ENCODE results near the gene ADIPOR1.
A peak's percentile ranks its signal among the peaks of the same experiment; 100 is the strongest.
"Not testable (repeated sequence)": the region's sequence is repeated elsewhere in the genome, so short reads cannot be mapped to it uniquely, and the experiment has no call there.

The ADIPOR1 gene

DNA sequence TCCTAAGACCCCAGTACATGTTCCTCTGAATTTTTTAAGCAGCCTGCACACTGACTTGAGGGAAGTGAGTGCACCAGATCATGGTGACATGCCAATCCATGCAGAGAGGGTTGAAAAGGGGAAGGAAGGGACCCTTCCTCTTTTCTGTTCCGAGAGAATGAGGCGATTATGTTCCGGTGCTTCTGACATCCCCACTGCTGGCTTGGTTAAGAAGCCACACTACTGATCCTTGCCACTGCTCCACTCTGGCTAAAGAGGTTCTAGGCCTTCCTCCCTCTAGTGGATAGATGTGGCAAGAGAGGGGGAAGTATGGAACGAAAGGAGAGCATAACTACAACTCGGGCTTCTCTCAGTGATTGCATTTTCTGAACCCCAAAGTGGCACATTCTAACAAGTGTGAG lies 10.8 kb upstream of the ADIPOR1 start:
- peak; percentile 95 to 98 for DNase-seq

DNA sequence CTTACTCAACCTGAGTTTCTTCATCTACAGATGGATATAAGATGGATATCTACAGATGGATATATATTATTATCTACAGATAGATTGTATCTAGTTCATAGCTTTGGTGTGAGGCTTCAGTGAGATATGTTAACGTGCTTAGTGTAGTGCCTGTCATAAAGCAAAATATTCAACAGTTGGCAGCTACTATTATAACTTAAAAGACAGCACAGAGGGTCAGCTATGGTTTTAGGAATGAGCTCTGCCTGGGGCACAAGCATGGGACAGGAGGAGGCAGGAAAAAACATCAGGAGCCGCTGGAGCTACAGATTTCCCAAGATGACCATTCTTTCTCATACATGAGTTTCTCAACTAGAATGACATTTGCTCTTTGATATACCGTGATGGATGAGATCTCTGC lies 10.2 kb upstream of the ADIPOR1 start:
- DNase-seq, result peak in 1 of 2 donors; percentile 11

DNA sequence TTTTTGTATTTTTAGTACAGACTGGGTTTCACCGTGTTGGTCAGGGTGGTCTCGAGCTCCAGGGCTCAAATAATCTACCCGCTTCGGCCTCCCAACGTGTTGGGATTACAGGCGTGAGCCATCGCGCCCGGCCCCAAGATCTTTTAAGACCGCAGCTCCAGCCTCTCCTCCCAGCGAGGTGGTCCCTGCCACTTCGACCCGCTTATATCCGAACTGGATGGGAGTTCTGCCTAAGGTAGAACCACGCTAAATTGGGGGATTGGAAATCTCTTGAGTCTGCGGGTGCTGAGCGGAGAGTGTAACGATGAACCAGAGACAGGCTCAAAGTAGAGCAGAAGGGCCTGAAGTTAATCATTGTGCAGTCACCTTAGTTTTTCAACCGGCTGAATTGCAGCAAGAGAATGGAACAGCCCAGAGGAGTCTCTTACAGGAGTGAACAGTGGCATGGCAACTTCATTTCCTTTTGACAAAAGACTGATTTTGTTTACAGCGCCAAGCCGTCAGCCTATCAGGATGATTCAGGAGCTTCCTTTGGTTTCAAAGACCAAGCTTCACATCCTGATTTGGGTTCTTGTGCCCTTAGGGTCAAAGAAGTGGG lies 9.7 kb upstream of the ADIPOR1 start:
- DNase-seq, result peak; percentile 67 to 68

DNA sequence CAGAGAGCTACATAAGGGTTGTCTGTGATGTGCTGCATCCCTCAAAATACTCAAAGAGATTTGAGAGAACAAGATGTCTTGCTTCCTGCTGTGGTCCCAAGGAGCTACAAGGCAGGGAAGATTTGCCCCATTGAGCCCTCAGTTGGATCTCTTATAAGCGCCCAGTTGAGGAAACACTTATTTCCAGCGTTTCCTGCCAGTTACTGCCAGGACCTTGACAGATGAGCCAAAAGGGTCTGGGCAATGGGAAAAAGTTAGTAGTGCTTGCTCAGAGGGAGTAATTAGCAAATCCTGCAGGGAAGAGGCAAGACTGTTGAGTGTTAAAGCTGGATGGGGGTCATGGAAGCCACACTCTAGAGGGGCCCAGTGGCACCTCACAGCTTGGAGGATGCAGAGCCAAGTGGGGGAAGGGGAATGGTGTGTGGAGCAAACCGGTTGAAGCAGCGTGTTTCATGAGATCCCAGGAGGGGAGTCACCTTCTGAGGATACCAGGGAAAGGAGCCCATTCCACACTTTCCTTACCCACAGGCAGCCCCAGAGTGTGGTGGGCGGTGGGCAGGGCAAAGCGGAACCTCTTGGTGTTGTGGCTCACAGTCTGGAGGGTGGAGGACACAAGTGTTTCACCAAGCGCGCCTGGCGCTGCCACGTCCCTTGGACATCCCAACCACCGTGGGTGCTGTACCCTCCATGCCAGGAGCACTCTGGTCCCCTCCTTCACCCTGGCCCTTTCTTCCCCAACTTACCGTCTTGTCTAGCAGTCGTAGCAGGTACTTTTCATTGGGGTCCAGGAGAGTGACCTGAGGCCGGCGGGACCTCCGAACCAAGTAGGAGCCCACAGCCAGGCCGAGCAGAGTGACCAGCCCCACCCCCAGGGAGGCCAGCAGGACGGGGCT lies 8.1 kb upstream of the ADIPOR1 start:
- DNase-seq, result peak in 1 of 2 donors; percentile 54

DNA sequence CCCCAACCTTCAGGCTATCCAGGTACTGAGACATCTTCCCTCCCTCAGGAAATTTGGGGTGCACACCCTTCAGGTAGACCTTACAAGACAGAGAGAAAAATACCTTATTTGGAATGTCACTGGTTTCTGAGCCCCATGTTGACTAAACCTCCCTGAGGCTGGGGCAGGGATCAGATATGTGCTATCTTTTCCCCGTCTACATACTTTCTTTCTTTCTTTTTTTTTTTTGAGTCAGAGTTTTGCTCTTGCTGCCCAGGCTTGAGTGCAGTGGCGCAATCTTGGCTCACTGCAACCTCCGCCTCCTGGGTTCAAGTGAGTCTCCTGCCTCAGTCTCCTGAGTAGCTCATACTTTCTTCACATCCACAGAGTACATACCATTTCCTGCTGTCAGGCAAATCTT lies 7.3 kb upstream of the ADIPOR1 start:
- no peak for DNase-seq

DNA sequence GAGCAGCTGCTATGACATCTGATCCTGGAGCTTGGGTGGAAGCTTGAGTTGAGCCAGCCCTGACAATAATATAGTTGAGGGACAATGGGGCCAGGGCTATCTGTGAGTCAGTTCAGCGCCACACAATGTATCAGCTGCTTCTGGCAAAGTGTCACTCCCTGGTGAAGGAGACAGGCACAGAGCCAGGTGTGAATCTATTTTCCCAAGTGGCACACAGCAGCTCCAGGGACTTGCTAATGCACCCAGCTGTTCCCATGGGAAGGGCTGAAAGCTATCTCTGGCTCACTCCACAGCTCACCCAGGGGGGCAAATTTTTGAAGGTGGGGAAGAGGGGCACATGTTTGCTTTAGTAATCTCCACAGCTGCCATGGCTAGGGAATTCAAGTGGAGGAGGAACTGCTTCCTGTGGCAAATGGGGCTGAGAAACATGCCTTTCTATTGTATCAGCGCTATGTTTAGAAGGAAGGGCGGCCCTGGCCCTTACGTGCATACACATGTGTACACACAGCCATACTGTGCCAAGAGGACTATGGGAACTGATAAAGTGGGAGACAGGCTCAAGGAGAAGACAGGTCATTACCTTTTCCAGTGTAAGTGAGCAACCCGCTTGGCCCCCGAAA lies 6.8 kb upstream of the ADIPOR1 start:
- DNase-seq, result no peak

DNA sequence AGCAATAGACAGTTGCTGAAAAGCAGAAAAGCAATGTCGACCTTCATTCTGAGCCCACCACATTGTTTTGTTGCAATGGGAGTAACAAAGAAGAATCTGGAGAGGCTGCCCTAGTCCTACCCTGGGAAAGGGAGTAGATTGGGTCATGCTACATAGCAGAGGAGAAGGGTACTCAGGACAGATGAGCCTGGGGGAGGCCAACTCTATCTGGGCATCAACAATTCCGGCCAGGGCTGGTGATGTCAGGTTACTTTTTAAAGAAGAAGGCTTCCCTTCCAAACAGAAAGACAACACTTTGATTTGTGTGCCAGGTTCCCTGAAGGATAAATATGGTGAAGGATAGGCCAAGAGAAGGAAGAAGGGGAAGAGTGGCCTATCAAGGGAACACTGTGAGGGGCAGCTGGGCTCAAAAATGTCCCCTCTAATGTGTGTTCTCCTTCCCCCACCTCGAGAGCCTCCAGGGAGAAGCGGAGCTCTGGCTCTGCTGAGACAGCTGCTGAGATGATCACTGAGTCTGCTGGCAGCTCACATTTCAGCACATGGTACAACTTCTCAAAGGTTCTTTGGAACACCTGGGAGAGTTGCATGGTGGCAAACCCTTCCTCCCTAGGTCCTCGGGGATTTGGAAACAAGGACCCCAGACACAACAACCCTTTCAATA lies 3.2 kb upstream of the ADIPOR1 start:
- no peak for DNase-seq

DNA sequence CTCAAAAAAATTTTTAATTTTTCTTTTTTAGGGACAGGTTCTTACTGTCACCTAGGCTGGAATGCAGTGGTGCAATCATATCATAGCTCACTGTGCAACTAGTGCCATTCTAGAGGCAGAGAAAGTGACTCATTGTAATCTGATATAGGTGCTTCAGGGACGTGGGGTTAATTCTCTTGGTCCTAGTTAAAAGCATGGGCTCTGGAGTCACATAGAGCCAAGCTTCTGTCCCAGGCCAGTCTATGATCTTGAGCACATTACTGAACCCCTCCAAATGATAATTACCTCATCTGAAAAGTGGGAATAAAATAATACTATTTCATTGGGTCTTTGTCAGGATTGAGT lies 1.1 kb upstream of the ADIPOR1 start:
- no peak for DNase-seq

DNA sequence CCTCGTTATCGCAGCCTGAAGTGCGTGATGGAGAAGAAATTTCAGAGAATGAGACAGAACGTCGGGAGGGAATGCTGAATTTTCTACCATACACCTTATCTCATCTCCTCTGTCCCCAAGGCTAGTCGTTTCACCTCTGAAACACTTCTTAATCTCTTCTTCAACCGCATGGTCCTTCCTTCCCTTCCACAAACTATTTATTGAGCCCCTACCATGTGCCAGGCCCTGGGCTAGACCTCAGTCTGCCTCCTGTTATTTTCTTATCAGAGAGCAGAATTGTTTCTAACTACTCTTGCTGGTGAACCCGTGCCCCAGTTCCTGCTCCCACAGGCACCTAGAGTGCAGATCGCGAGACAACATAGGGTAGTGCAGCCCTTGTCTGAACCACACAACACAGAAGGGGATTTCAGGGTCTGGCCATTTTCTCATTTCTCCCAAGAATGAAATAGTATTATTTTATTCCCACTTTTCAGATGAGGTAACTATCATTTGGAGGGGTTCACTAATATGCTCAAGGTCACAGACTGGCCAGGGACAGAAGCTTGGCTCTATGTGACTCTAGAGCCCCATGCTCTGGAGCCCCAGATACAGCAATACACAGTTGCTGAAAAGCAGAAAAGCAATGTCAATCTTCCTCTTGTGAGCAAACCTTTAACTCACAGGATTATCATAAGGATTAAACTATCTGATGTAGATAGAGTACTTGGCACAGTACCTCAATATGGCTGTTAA lies 598 bp upstream of the ADIPOR1 start:
- no peak for DNase-seq

DNA sequence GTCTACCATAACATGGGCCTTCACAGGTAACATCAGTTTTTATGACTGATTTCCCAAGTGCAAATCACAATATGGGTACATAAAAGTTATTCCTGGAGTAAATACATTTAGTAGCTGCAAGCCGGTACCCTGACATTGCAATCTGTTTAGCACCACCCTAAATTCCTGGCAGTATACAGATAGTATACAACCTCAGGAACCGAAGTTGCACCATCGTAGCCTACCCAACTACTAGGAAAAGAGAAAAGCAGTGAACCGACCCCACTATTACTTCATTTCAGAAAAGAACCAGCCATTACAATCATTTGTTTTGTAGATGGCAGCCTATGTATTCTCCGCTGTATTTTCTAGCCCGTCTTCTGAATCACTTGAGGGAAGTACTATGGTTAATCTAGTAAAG lies 1.1 kb downstream of the ADIPOR1 start:
- DNase-seq, result no peak

DNA sequence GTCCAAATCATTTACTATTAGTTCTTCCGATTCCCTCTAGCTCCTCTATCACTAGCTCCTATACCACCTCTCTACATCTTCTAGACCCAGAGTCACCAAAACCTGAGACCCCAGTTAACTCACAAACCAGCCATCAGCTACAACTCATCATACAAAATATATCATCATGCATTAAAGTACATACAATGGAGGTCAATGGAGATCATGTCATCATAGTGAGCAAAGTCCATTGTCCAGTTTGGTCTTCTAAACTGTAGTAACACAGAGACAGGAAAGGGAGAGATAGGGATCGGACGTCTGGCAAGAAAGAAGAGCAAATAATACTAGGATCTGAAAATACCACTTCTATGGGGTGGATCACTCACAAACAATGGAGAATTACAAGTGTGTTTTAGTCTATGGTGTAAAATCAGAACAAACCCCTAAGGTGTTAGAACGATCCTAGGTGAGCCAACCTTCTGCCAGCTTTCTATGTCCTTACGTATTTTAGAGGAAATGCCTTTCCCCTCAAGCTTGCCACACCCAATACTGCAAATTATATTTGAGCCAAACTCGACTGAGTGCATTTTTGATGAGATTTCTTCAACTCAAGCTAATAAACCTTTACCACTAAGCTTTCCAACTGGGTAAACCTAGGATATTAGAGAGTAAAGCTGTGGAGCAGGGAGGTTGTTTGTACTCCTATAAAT lies 3.9 kb downstream of the ADIPOR1 start:
- DNase-seq, result no peak

DNA sequence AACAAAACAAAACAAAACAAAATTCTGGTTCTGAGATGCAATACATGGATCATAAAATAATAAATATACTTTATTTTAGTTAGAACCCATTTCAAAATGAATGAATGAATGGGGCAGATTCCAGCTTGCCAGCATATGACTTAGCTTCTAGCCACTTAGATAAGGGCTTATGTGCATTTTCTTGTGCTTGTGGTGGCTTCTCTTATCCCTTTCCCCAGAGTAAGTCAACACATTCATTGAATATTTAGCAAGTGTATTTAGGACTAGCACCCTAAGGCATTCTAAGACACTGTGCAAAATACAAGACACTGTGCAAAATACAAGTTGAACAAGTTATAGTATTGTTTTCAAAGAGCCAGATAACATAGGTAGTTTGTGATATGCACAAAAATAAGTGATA lies 4.7 kb downstream of the ADIPOR1 start:
- DNase-seq, result no peak

DNA sequence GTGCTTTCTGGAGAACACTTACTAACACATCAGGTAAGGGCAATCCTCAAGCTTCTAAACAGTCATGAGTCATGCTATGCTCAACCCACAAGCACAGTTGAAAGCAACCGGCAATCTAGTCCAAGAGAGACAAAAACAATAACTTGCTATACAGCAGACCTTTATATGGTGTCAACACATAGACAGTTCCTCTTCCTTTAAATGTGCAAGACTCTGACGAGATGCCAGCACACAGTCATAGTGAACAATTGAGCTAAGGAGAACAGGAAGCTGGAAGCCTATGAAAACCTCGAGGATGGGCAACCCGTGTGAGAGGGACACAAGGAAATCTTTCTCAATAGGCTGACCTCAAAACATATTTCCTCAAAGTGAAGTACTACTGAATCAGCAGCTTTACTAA lies 5.3 kb downstream of the ADIPOR1 start:
- peak; percentile 99 for DNase-seq

DNA sequence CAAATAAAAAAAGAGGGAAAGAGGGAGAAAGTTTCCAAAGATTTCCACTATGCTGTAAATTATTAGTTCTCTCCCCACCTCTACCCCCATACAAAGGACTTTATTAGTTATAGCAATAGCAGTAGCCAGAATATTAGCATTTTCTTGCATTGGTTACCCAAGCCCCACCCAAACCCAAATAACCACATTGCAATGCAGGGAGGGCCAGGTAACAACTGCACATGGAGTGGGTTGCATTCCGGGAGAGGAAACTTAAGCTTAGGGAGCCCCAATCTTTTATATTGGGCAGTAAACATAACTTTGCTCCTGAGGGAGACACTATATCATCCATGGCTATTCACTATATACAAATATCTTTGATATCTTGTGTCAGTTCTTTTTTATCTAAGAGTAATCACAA lies 6.0 kb downstream of the ADIPOR1 start:
- no peak for DNase-seq

DNA sequence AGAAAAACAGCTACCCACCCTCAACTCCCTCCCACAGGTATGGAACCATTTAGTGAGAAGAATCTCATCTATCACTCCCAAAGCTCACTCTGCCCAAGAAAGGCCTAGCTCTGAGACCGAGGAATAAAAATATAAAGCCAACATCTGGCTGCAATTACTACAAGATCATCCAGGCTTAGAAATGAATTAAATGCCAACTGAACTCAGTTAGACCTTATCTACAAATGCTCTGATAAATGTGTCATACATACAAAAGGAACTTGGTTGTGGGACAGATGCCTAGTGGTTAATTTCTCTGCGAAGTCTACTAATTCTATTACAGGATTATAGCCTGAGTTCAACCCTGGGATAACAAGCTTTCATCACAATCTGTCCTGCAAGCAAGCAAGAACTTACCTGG lies 6.7 kb downstream of the ADIPOR1 start:
- no peak for DNase-seq

DNA sequence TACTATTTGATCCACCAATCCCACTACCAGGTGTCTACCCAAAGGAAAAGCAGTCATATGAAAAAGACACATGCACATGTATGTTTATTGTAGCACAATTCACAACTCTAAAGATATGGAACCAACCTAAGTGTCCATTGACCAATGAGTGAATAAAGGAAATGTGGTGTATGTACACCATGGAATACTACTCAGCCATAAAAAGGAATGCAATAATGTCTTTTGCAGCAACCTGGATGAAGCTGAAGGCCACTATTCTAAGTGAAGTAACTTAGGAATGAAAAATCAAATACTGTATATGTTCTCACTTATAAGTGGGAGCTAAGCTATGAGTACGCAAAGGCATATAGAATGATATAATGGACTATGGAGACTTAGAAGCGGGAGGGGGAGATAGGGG lies 12.6 kb downstream of the ADIPOR1 start:
- DNase-seq, result no peak

DNA sequence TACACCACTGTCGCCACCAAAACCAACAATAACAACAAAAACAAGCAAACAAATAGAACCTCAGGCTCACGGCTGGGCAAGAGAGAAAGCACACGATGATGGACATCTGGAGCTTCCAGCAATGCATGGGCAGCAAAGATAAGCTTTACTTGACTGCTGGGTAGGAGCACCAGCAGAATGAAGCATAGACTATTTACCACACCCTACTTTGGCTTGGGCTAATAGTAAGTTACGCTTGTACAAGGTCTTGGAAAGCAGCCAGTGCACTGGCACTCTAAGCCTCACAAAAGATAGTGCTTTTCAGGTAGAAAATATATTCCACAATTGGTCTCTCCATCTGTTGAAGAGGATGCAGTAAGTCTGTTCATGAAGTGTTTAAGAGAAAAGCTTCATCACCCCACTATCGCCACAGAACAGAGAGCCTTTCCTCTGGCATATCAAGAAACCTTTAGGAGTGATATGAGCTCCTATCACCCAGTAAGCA lies 13.6 kb downstream of the ADIPOR1 start:
- DNase-seq, result no peak

DNA sequence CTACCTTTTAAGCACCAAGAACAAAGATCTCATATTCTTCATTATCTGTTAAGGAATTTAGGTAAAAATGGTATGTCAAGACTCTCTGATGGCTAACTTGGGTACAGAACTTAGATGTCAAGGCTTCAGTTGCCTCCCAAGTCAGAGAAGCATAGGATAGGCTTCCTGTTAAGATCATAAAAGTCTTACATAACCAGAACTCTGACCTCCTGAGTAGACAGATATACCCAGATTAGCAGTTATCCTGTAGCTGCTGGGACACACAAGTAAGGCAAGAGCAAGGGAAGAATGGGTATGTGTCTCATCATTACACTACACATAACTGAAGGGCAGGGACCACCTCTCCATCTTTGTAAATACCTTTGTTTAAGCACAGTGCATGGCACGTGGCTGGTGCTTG lies 15.7 kb downstream of the ADIPOR1 start:
- no peak for DNase-seq

DNA sequence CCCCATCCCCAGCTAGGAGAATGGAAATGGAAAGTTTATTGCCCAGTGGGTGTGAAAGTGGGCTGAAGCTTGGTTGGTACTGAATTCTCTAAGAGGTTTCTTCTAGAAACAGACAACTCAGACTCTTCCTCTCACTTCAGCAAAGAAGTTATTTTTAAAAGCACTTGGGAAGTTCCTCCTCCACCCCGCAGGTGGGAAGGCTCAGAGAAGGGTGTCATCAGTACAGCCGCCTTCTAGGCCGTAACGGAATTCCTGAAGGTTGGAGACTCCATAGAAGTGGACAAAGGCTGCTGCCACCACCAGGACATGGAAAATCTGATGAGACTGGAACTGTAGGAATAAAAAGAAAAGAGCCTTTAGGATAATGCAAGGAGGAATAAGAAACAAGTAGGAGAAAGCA lies 16.7 kb downstream of the ADIPOR1 start:
- no peak for DNase-seq

DNA sequence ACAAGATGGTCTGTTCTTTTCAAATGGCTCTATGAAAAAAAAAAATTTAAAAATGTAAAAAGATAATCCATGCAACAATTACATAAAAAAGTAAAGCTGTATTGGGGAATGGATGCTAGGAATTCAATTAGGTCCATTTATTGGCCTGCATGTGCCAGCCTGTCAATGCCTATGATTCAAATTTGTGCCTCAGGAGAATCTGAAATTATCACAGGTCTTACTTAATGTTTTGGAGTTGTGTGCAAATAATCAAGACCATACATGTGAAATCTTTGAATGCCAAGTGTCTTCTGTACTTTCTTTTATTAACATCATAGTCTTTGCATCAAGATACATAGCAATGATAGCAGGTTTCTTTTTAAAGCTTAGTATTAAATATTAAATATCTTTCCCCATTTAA lies 17.6 kb downstream of the ADIPOR1 start:
- no peak for DNase-seq

DNA sequence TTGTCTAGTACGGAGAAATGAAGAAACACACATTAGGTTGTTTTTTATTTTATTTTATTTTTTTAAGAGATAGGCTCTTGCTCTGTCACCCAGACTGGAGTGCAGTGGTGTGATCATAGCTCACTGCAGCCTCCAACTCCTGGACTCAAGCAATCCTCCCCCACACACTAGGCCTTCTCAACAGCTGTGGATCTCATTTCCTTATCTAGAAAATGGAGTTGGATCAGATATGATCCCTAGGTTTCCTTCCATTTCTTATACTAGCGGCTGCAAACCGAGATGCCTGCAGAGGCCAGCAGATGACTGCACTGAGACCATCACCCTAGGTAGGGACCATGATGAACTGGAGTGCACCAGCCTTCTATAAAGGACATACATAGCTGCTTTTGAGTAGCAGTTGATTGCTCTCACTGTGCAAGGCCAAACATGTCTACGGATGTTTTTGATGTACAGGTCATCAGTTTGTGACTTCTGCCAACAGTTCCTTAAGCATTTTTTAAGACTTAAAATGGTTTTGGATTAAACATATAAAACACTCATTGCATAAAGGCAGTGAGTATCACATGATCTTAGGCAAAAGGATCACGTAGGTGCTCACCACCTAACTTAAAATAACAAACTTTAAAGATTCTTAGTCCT lies 19.7 kb downstream of the ADIPOR1 start:
- DNase-seq, result no peak

DNA sequence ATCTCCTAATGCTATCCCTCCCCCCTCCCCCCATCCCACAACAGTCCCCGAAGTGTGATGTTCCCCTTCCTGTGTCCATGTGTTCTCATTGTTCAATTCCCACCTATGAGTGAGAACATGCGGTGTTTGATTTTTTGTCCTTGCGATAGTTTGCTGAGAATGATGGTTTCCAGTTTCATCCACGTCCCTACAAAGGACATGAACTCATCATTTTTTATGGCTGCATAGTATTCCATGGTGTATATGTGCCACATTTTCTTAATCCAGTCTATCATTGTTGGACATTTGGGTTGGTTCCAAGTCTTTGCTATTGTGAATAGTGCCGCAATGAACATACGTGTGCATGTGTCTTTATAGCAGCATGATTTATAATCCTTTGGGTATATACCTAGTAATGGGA lies 21.7 kb downstream of the ADIPOR1 start:
- not testable (repeated sequence) for DNase-seq
